GM12892 (cell line): ENCODE data around the gene KHK.

Source experiments
- POLR2A ChIP-seq: IDR thresholded peaks from 2 replicates; pipeline ENCODE4 v1.6.1; 2011; ENCODE audit warnings: low read depth, low read length, control low read depth
- POLR2AphosphoS5 ChIP-seq: IDR thresholded peaks from 2 replicates; pipeline ENCODE4 v1.6.1; 2011; ENCODE audit warnings: low read depth, low read length, control low read depth

- TF ChIP-seq POLR2AphosphoS5 (no peak), POLR2A (peak; percentile 44; the same call in 1 of the 2 replicates)
Observed at GRCh38 chr2:27123302-27124150, 37.0 kb downstream of the KHK start, which contains the start of gene ABHD1.
